Inflammatory macrophage treated with lipopolysaccharide for 1 hour (primary cell): ENCODE data around the gene MADD.

Source experiments
- DNase-seq, 2 donors: peaks; one replicate each; pipeline ENCODE4 v3.0.0-alpha.2; 2020 to 2022

The MADD gene

GRCh38 chr11:47253660-47254059 lies 16.3 kb upstream of the MADD start:
- no peak for DNase-seq

GRCh38 chr11:47254386-47254785 lies 15.5 kb upstream of the MADD start:
- peak; percentile 80 to 98 for DNase-seq

- DNase-seq, result no peak
Observed at GRCh38 chr11:47256374-47256773, 13.6 kb upstream of the MADD start.

GRCh38 chr11:47257177-47257516 lies 12.8 kb upstream of the MADD start:
- no peak for DNase-seq

GRCh38 chr11:47257517-47258316 lies 12.2 kb upstream of the MADD start, which contains the start of gene NR1H3:
NR1H3 (plus strand) TSS chr11:47257996; CDS start chr11:47259217, 1,221 bp downstream.
- peak; percentile 65 to 96 for DNase-seq

GRCh38 chr11:47258317-47258902 lies 11.5 kb upstream of the MADD start:
- DNase-seq, result no peak

- DNase-seq, result peak in 1 of 2 donors; percentile 67
Observed at GRCh38 chr11:47259232-47259977, 10.5 kb upstream of the MADD start.

- DNase-seq, result no peak
Observed at GRCh38 chr11:47260366-47260765, 9.6 kb upstream of the MADD start.

- no peak for DNase-seq
Observed at GRCh38 chr11:47261291-47261800, 8.6 kb upstream of the MADD start.

- no peak for DNase-seq
Observed at GRCh38 chr11:47264119-47264518, 5.8 kb upstream of the MADD start.

- no peak for DNase-seq
Observed at GRCh38 chr11:47264521-47264920, 5.4 kb upstream of the MADD start.

GRCh38 chr11:47267876-47268275 lies 2.1 kb upstream of the MADD start:
- no peak for DNase-seq

- no peak for DNase-seq
Observed at GRCh38 chr11:47268448-47269001, 1.4 kb upstream of the MADD start.

- DNase-seq, result peak; percentile 74 to 79
Observed at GRCh38 chr11:47269002-47269828, 718 bp upstream of the MADD start.

GRCh38 chr11:47270331-47271271 lies 668 bp downstream of the MADD start:
- DNase-seq, result no peak

GRCh38 chr11:47271328-47271727 lies 1.4 kb downstream of the MADD start:
- no peak for DNase-seq

- DNase-seq, result no peak
Observed at GRCh38 chr11:47271961-47272661, 2.2 kb downstream of the MADD start.

GRCh38 chr11:47272706-47273105 lies 2.8 kb downstream of the MADD start:
- DNase-seq, result no peak

GRCh38 chr11:47274495-47275235 lies 4.7 kb downstream of the MADD start:
- DNase-seq, result no peak

- DNase-seq, result no peak
Observed at GRCh38 chr11:47276923-47277322, 7.0 kb downstream of the MADD start.
